Thyroid gland (tissue), 4 donors: Measurements from ENCODE around the gene SLC25A39.

Source experiments
- CTCF ChIP-seq, 6 experiments: fragments of 200-600 bp in 3 of 6; fragments of 450-650 bp in 3 of 6; sonication (generic) in 3 of 6; IDR thresholded peaks; one replicate each; pipeline ENCODE4 v1.5.1; 2016 to 2019; ENCODE audit warnings: antibody characterized with exemption in 6 of 6, mild to moderate bottlenecking in 2 of 6, inconsistent platforms in 1 of 6, moderate library complexity in 1 of 6
- POLR2A ChIP-seq, 2 donors: fragments of 450-650 bp; IDR thresholded peaks; one replicate each; pipeline ENCODE4 v1.6.1; 2017; ENCODE audit warnings: antibody characterized with exemption in 2 of 2, mild to moderate bottlenecking in 2 of 2, moderate library complexity in 1 of 2

- TF ChIP-seq CTCF (IDR thresholded peaks at IDR 0.05): no peak
- TF ChIP-seq POLR2A (IDR thresholded peaks at IDR 0.05): no peak
These were observed 7.1 kb downstream of the SLC25A39 start for GRCh38 chr17:44317545-44317944.
